ENCODE results near the gene SYNGR1. TPM values are rescaled to one million over a fixed set of nuclear protein-coding genes. Genes with fewer than 3 reads are reported as not detected.
A peak's percentile ranks its signal among the peaks of the same experiment; 100 is the strongest.

The SYNGR1 gene
- total and polyA plus RNA-seq, 2 of the 8 experiments (the other 6 are each of a cell fraction or from before 2014, with no cell fraction given), result 32.5 to 84.7 TPM

DNA sequence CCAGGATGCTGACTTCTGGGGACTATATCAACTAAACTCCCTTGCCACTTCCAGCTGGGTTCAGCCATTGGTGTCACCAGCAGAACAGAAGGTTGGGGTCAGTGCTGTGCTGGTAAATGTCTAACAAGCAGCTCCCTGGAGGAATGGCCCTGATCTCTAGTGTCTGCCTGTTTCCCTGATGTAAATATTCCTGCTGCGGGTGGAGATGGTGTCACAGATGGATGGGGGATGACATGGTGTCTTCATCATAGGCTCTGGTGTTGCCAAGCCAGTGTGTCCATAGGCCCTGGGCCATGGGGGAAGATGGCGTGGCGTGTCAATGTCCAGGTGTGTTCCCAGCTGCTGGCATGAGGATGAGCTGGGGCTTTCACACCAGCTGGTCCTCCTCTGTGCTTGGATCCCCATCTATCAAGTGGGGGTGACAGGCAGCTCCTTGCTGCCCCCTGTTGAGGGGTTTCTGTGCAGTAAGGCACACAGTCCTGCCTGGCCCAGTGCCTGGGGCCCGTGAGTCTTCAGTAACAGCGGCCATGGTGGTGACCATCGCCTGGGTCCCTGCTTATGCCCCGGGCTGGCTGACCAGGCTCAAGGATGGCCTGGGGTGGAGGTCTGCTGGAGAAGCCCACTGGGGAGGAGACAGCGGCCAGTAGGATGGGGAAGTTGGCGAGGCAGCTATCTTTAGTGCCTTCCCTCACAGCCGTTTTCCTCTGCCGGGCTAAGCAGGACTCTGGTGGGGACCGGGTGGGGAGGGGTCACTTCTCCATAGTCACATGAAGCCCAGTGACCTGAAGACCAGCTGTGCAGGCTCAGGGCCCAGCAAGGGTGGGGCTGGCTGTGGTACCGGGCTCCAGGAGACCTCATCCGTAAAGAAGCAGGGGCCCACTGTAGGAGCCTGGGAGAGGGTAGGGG lies 43.1 kb upstream of the SYNGR1 start (continued):
- TF ChIP-seq CTCF (IDR thresholded peaks at IDR 0.05; ENCODE audit: control extremely low read depth in 1 of 3, insufficient read depth in 1 of 3, low read depth in 1 of 3, low read length in 3 of 3), result peak; percentile 82 to 86 (median 83)
